Breast epithelium (tissue), 3 donors: ENCODE results near the gene PRKX.

Source experiments
- CTCF ChIP-seq, 3 donors: fragments of 450-650 bp; IDR thresholded peaks; one replicate each; pipeline ENCODE4 v1.5.1; 2016 to 2017; ENCODE audit warnings: antibody characterized with exemption in 3 of 3, mild to moderate bottlenecking in 3 of 3, moderate library complexity in 3 of 3
- POLR2A ChIP-seq: fragments of 450-650 bp; IDR thresholded peaks from one replicate; pipeline ENCODE4 v1.6.1; 2016; ENCODE audit warnings: antibody characterized with exemption, mild to moderate bottlenecking, moderate library complexity
- POLR2AphosphoS5 ChIP-seq, 3 donors: sonication (generic); formaldehyde crosslinking; IDR thresholded peaks; one replicate each; pipeline ENCODE4 v1.6.1; 2017; ENCODE audit warnings: antibody characterized with exemption in 3 of 3

- TF ChIP-seq CTCF (IDR thresholded peaks at IDR 0.05) (no peak), POLR2A (no peak), POLR2AphosphoS5 (IDR thresholded peaks at IDR 0.05) (no peak)
These were observed 19.6 kb upstream of the PRKX start for GRCh38 chrX:3733043-3733430.
